T47D (cell line): ENCODE results near the gene PDIA5.

ENCODE experiments used
- DNase-seq, 2 experiments: peaks; one replicate each; pipeline versions ENCODE4 v3.0.0 to v3.0.0-alpha.2; 2011 to 2012; ENCODE audit warnings: low read depth in 1 of 2, low spot score in 1 of 2
- JUND ChIP-seq: IDR thresholded peaks from 2 replicates; pipeline ENCODE4 v1.6.1; 2012; ENCODE audit warnings: low read depth
- in situ Hi-C: cut with HindIII; loops from 2 replicates; pipeline ENCODE4 v1.10.0; 2016; ENCODE audit warnings: low sequenced_read_pairs, low pct_unique_long_range_greater_than_20kb

Gene PDIA5

GRCh38 chr3:123093696-123094095 is 26.9 kb downstream of the PDIA5 start:
- no peak for DNase-seq
- in situ Hi-C loops = no loop called here
- TF ChIP-seq JUND = no peak

DNA sequence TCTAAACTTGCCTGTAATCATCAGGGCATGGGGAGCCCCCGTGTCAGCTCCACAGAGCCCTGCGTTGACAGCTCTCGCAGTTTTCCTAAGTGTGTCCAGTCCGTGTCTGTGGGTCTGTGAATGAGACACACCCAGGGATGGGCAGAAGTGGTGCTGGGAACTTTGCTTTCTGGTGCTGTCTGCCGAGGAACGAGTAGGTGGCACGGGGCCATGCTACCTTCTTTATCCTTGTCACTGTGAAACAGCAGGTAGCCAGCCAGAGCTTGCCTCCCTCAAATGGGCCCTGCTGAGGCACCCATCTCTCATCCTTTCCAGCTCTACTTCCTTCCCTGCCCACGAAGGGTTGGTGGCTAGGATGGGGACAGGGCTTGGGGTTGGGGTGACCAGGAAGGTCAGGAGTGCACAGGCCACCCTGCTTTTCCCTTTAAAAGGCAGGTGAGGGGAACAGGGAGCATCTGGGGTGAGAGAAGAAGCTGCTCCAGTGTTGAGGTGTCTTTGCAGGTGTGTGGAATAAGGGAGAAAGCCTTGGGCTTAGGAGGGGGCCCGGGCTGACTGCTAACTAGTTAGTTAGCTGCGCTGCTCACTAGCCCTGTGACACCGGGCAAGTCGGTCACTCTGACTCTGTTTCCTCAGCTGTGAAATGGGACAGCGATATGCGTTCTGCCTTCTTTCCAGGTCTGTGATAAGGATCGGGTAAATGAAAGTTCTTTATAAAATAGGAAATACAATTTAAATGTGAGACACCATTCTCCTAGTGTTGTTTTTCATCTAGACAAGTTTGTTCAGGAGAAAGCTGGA is 27.9 kb downstream of the PDIA5 start:
- in situ Hi-C loops = no loop called here
- DNase-seq = no peak
- TF ChIP-seq JUND = no peak

GRCh38 chr3:123096126-123096525 is 29.3 kb downstream of the PDIA5 start:
- in situ Hi-C loops = no loop called here
- TF ChIP-seq JUND = no peak
- DNase-seq = no peak

DNA sequence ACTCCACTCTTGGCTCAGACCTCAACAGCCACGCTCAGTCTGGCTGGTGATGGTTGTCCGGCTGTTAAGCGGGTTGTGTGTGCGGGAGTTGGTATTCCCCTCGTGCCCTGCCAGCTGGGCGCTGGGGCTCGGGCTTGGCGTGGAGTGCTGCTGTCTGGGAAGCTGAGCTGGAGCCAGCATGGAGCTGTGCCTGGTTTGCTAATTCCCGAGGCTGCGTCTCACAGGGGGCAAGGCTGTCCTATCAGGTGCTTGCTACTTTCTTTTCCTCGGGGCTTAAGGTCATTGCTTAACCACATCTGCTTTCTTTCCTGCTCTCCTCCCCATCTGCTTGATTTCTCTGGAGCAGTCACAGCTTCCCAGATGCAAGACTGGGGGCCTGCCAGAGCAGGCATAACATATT is 29.9 kb downstream of the PDIA5 start:
- in situ Hi-C loops = no loop called here
- TF ChIP-seq JUND = no peak
- DNase-seq = no peak

DNA sequence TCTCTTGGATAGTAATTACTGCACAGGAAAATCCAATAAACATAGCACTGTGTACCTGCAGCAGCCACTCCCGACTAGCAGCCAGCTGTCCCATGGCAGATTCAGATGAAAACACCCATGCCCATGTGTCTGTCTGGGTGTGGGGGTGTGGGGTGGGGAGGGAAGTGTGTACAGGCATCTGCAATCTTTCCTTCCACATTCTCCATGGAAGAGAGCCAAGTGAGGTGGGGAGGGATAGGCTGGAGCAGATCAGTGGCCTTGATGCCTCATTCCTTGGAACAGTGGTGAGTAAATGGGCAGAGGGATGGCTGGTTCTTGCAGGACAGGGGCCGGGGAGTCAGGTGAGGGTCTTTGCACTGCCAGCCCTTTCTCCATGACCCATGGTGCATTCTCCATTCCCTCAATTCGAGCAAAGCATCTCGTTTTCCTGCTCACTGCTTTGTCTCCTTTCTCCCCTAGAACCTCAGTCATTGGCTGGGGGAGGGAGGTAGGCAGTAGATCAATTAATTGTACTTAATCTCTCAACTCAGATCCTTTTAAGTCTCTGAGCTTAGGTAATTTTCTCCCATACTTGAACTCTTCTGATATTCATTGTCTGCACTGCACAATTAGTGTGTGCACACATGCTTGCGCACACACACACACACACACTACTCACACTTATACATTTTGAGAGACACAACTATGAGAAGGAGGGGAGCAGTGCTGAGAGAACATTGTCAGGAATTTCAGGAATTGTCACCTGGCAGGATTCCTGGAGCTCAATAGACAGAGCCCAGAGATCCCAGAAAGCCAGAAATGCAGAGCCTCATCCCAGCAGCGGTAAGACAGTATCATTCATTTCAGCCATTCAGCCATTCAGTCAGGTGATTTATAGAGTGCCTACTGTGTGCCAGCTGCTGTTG is 31.9 kb downstream of the PDIA5 start:
- DNase-seq = peak; percentile 51 to 55
- in situ Hi-C loops = no loop called here

GRCh38 chr3:123099331-123100192 is 32.7 kb downstream of the PDIA5 start:
- no peak for DNase-seq
- no peak for TF ChIP-seq JUND
- in situ Hi-C loops = no loop called here

More for the DNA sequence above, 31.9 kb downstream of the PDIA5 start:
- TF ChIP-seq JUND = no peak

GRCh38 chr3:123100193-123100776 is 33.5 kb downstream of the PDIA5 start:
- in situ Hi-C loops = no loop called here

GRCh38 chr3:123102249-123102648 is 35.4 kb downstream of the PDIA5 start:
- no peak for TF ChIP-seq JUND
- in situ Hi-C loops = no loop called here

More at GRCh38 chr3:123100193-123100776, 33.5 kb downstream of the PDIA5 start:
- no peak for TF ChIP-seq JUND
- DNase-seq = no peak

DNA sequence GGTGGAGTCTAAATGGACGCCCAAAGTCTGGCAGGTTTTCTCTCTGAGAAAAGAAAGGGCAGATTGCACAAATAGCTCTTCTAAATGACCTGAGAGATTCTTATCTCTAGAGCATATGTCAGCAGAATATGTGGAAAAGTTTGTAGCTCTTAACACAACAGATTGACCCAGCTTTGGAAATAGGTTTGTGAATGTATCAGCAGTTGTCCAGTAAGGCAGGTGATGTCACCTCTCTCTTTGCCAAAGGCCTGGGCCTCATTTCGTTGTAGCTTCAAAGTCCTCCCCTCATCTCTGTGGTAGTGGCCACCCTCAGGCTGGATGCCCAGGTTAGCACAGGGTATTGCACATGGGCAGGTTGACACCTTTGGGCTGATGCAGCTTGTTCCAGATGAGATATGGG is 36.0 kb downstream of the PDIA5 start:
- DNase-seq = no peak
- TF ChIP-seq JUND = no peak
- in situ Hi-C loops = no loop called here

More at GRCh38 chr3:123102249-123102648, 35.4 kb downstream of the PDIA5 start:
- DNase-seq = no peak

DNA sequence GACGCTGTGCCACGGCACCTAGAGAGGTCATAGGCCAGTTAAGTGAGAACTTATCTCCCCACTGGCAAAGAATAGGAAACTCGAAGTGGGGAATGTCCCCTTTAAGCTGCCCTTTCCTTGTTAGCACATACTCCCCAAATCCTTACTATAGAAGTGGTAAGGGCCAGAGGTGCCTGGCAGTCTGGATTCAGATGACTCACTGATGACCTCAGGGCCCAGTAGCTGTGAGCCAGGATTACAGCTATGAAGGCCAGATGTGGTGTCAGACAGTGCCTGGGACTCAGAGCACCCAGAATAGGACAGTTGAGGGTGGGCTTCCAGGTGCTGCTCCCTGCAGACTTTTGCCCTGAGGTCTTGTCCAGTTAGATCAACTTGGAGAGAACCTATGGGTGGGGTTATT is 37.7 kb downstream of the PDIA5 start:
- TF ChIP-seq JUND = no peak
- in situ Hi-C loops = no loop called here
- DNase-seq = no peak

GRCh38 chr3:123105201-123106189 is 38.7 kb downstream of the PDIA5 start:
- in situ Hi-C loops = no loop called here
- no peak for DNase-seq
- no peak for TF ChIP-seq JUND
